Lower lobe of right lung (tissue), 2 donors: ENCODE measurements around the gene PTGES2. TPM values are rescaled to one million over a fixed set of nuclear protein-coding genes. Genes with fewer than 3 reads are reported as not detected.
"Not testable (repeated sequence)": the region's sequence is repeated elsewhere in the genome, so short reads cannot be mapped to it uniquely, and the experiment has no call there.

Experiments used
- ATAC-seq, 2 donors: fragments of 200-7000 bp; cut with Tn5 transposase; one replicate each; pipeline ENCODE4 v1.9.1; 2020 to 2022; ENCODE audit warnings: mild to moderate bottlenecking in 2 of 2, moderate library complexity in 2 of 2
- DNase-seq: peaks from one replicate; pipeline ENCODE4 v3.0.0-alpha.2; 2020
- H3K27ac ChIP-seq: fragments of 200-600 bp; one replicate; pipeline ENCODE4 v1.8.0; 2022
- H3K27me3 ChIP-seq: fragments of 200-600 bp; one replicate; pipeline ENCODE4 v1.8.0; 2022; ENCODE audit warnings: low read depth
- H3K36me3 ChIP-seq: fragments of 200-600 bp; one replicate; pipeline ENCODE4 v1.8.0; 2022; ENCODE audit warnings: mild to moderate bottlenecking
- H3K4me1 ChIP-seq: fragments of 200-600 bp; one replicate; pipeline ENCODE4 v1.8.0; 2022
- H3K4me3 ChIP-seq: fragments of 200-600 bp; one replicate; pipeline ENCODE4 v1.8.0; 2022; ENCODE audit warnings: mild to moderate bottlenecking
- H3K9me3 ChIP-seq: fragments of 200-600 bp; one replicate; pipeline ENCODE4 v1.8.0; 2022
- intact Hi-C: fragments of 100-400 bp; cut with DNase I; formaldehyde crosslinking; loops from one replicate; pipeline ENCODE4 v1.11.0; 2022
- total RNA-seq: library from RNA; stranded (reverse); fragmentation: NEBNext Ultra II Directional; extraction: Animal tissue kit (Norgen Biotek cat#: 25700); gene quantifications from one replicate; pipeline ENCODE4 v1.2.1, GENCODE V29; 2021
- TF ChIP-seq, protein P1 (sequence below): fragments of 200-600 bp; IDR thresholded peaks from one replicate; pipeline ENCODE4 v1.8.0; 2022; ENCODE audit warnings: antibody characterized with exemption, mild to moderate bottlenecking
- donor health status: DM: no; HTN: yes; CAD: no; lungs with severe emphysema.

PTGES2 gene
- total RNA-seq, 1 donor from 2014 or later = 30.6 TPM

- intact Hi-C loops, ATAC-seq, H3K27ac ChIP-seq, H3K27me3 ChIP-seq, H3K9me3 ChIP-seq, H3K36me3 ChIP-seq, H3K4me3 ChIP-seq: not testable (repeated sequence)
- TF ChIP-seq, protein P1, sequence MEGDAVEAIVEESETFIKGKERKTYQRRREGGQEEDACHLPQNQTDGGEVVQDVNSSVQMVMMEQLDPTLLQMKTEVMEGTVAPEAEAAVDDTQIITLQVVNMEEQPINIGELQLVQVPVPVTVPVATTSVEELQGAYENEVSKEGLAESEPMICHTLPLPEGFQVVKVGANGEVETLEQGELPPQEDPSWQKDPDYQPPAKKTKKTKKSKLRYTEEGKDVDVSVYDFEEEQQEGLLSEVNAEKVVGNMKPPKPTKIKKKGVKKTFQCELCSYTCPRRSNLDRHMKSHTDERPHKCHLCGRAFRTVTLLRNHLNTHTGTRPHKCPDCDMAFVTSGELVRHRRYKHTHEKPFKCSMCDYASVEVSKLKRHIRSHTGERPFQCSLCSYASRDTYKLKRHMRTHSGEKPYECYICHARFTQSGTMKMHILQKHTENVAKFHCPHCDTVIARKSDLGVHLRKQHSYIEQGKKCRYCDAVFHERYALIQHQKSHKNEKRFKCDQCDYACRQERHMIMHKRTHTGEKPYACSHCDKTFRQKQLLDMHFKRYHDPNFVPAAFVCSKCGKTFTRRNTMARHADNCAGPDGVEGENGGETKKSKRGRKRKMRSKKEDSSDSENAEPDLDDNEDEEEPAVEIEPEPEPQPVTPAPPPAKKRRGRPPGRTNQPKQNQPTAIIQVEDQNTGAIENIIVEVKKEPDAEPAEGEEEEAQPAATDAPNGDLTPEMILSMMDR = peak; percentile 51
- peak; percentile 71 for DNase-seq
- H3K4me1 ChIP-seq = peaks cover 30% of the 10 kb centered on the region
Observed at GRCh38 chr9:128129976-128130590, 2.6 kb upstream of the PTGES2 start.

- H3K27me3 ChIP-seq = no peaks in the 10 kb centered on the region
- H3K9me3 ChIP-seq = no peaks in the 10 kb centered on the region
- H3K4me3 ChIP-seq = peak overlapping the region; percentile 98
- H3K4me1 ChIP-seq = peaks cover 35% of the 10 kb centered on the region
- peak overlapping the region; percentile 97 for H3K27ac ChIP-seq
- peaks cover 10% of the 10 kb centered on the region for H3K36me3 ChIP-seq
- intact Hi-C loops = no loop called here
- DNase-seq (peak; percentile 58), ATAC-seq (no peak)
- TF ChIP-seq, protein P1 = no peak
Observed at GRCh38 chr9:128128836-128129590, 1.5 kb upstream of the PTGES2 start.

GRCh38 chr9:128127990-128128835 lies 684 bp upstream of the PTGES2 start:
- no peaks in the 10 kb centered on the region for H3K9me3 ChIP-seq
- peak; percentile 94 for ATAC-seq
- peaks cover 18% of the 10 kb centered on the region for H3K36me3 ChIP-seq
- H3K27me3 ChIP-seq = no peaks in the 10 kb centered on the region
- intact Hi-C loops = no loop called here
- peak overlapping the region; percentile 97 for H3K27ac ChIP-seq
- TF ChIP-seq, protein P1 = peak; percentile 7
- DNase-seq = peak; percentile 86
- peak overlapping the region; percentile 98 for H3K4me3 ChIP-seq
- peaks cover 35% of the 10 kb centered on the region for H3K4me1 ChIP-seq

DNA sequence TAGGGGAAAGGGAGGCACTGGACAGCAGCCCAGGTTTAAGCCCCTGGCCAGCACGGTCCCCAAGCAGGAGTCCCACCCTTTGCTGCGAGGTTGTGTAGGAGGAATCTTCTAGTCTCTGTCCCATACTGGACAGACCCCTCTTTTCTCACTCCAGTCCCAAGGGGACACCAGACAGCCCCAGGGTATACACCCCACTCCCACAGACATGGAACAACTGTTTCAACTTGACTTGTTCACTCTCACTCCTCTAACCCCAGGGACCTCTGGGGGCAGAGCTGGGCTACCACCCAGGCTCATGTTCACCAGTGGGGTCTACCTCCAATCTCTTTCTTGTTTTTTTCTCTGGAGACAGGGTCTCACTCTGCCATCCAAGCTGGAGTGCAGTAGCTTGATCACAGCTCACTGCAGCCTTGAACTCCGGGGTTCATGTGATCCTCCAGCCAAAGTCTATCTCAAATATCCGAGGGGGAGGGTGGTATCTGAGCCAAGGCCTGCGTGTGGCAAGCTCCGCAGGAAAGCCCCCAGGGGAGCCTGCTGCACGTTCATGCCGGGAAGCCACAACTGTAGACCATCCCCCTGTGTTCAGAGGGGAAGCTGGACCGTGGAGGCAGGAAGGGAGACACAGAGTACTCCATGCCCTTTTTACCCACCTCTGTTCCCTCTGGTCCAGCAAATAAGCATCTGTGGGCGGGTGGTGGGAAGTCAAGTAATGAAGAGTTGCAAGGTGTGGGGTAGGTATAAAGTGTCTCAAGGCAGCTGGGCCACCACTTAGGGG lies 1.8 kb downstream of the PTGES2 start:
- Histone ChIP-seq H3K4me3 (peak overlapping the region; percentile 98), H3K9me3 (no peaks in the 10 kb centered on the region), H3K36me3 (peaks cover 43% of the 10 kb centered on the region), H3K4me1 (peaks cover 35% of the 10 kb centered on the region), H3K27me3 (no peaks in the 10 kb centered on the region), H3K27ac (no peak overlapping the region)
- intact Hi-C loops = no loop called here
- ATAC-seq (no peak), DNase-seq (peak; percentile 22)
- TF ChIP-seq, protein P1 = no peak
